ENCODE results near the gene MAX.

DNA sequence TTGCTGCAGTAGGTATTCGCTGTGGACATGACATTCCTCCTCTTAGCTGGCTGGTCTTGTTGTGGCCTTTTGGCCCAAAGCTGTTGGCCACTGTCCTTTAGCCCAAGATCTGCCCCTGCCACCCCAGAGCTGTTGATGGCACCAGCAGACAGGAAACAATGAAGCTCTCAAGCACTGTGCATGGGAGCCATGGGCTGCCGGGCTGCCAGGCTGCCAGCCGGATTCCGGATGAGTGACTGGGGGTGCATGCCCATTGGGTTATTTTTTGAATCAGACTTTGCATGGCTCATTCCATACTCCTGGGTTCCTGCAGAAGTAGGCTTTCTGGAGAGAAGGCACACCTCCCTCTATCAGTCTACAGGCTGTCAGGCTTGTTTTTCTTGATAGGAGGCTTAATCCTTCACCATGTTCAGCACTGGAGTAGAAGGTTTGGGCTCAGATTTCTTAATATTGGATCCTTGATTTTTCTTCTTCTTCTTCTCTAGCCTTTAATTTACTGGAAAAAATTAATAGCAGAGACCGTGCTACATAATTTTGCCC lies 32.4 kb downstream of the MAX start:
- TF ChIP-seq, protein P1, sequence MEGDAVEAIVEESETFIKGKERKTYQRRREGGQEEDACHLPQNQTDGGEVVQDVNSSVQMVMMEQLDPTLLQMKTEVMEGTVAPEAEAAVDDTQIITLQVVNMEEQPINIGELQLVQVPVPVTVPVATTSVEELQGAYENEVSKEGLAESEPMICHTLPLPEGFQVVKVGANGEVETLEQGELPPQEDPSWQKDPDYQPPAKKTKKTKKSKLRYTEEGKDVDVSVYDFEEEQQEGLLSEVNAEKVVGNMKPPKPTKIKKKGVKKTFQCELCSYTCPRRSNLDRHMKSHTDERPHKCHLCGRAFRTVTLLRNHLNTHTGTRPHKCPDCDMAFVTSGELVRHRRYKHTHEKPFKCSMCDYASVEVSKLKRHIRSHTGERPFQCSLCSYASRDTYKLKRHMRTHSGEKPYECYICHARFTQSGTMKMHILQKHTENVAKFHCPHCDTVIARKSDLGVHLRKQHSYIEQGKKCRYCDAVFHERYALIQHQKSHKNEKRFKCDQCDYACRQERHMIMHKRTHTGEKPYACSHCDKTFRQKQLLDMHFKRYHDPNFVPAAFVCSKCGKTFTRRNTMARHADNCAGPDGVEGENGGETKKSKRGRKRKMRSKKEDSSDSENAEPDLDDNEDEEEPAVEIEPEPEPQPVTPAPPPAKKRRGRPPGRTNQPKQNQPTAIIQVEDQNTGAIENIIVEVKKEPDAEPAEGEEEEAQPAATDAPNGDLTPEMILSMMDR (IDR thresholded peaks at IDR 0.05) = no peak
- no peak for TF ChIP-seq POLR2A (IDR thresholded peaks at IDR 0.05)
